Measurements from ENCODE around the gene RNU6-9.
A peak's percentile ranks its signal among the peaks of the same experiment; 100 is the strongest.

RNU6-9 gene

DNA sequence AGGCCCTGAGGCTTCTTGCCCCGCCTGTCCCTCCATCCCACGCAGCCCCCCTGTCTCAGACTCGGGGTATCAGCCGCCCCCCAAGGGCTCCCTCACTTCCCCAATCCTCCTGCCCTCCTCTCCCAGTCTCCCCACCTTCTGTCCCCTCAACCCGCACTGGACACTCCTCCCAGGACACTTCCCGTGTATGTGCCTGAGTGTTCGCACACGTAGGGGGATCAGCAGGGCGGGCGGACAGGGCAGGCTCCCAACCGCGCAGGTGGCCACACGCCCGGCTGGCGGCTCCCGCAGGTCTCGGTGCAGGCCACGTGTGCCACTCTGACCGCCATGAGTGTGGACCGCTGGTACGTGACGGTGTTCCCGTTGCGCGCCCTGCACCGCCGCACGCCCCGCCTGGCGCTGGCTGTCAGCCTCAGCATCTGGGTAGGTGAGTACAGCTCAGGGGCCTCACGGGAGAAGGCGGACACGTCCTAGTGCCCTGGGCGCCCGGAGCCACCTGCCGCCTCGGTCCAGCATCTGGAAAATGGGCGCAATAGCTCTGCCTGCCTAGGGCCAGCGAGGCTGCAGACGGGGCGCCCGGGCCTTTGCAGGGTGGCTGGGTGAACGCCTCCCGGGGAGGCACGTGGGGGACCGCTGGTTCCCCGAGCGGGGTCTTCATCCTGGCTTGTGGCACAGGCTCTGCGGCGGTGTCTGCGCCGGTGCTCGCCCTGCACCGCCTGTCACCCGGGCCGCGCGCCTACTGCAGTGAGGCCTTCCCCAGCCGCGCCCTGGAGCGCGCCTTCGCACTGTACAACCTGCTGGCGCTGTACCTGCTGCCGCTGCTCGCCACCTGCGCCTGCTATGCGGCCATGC, 26.1 kb downstream of the RNU6-9 start:
- peak; percentile 11 to 22 for ATAC-seq

DNA sequence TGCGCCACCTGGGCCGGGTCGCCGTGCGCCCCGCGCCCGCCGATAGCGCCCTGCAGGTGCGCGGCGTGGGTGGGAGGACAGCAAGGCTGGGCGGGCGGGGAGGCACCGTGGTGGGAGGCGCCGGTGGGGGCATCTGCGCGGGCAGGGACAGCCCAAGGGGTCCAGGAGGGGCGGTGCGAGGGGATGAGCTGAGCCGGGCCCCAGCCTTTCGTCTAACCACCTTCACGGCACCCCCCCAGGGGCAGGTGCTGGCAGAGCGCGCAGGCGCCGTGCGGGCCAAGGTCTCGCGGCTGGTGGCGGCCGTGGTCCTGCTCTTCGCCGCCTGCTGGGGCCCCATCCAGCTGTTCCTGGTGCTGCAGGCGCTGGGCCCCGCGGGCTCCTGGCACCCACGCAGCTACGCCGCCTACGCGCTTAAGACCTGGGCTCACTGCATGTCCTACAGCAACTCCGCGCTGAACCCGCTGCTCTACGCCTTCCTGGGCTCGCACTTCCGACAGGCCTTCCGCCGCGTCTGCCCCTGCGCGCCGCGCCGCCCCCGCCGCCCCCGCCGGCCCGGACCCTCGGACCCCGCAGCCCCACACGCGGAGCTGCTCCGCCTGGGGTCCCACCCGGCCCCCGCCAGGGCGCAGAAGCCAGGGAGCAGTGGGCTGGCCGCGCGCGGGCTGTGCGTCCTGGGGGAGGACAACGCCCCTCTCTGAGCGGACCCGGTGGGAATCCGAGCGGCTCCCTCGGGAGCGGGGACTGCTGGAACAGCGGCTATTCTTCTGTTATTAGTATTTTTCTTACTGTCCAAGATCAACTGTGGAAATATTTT, 27.0 kb downstream of the RNU6-9 start:
- peak; percentile 41 to 49 for ATAC-seq

DNA sequence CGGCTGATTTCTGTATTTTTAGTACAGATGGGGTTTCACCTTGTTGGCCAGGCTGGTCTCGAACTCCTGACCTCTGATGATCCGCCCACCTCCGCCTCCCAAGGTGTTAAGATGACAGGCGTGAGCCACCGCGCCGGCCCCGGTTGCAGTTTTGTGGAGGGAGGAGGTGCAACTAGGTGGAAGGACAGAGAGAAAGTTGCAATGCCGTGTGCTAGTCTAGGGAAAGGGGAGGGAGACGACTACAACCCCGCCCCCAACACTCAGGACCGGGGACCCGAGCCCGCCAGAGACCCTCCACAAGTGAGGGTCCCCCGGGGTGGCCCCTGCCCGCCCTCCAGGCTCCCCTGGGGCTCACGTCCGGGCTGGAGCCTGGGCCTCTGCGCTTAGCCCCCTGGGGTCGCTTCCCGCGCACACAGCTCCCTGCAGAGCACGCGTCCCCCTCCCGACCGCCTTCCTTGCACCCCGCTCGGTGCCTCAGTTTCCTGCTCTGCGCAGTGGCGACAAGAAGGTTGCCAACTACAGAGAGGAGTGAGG, 31.3 kb downstream of the RNU6-9 start:
- no peak for ATAC-seq

DNA sequence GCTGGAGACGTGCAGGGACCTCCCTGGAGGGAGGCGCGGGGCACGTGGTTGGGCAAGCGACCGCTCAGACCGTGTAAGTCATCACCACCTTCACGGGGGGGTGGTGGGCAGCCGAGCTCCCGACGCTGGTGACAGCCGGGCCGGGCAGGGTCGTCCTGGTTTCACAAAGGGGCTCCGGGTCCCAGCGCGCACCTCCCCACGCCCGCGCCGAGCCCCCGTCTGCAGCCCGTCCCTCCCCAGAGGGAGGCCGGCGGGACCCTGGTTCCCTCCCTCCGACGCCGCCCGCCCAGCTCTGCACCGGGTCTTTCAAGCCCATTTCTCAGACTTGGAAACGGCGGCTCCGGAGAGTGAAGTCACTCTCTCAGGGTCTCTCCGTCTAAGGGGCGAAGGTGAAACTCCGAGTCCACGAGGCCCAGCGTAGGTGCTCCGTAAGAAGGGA, 31.8 kb downstream of the RNU6-9 start:
- peak; percentile 63 to 72 for ATAC-seq

DNA sequence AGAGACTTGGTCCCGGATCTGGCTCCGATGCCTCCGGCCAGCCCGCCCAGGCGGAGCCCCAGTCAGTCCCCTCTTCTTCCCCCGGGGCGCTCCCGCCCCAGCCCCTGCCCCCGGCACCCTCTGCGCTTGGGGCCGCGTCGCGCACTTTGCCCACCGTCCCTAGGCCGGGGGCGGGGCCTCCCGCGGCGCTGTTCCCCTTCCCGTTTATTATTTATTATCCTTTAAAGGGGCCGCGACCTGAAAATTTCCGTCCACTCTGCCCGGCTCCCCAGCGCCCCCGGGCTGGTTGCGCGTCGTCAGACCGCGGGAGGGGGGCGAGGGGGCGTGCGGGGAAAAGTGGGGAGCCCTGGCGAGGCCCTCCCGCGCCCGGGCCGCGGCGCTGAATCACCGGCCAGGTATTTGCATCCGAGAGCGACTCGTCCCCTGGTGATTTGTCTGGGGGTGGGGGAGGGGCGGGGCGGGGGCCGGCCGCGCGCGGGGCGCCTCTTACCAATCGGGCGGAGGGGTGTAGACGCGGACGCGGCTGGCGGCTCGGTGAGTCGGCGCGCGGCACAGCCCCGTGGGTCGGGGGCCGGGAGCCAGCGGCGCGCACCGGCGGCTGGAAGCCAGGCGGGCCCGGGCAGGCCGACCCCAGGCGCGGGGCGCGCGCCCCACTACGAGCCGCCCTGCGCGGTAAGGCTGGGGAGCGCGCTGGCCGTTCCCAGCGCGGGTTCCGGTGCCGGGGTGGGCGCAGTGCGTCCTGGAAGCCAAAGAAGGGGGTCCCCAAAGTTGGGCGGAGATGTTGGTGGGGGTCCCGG, 32.4 kb downstream of the RNU6-9 start, which contains the start of gene ARID3A:
TSS of gene ARID3A (plus strand) at position 510 of the 797 bp plus-strand sequence. CDS start 3,494 bp downstream, outside the sequence.
- ATAC-seq = peak; percentile 66 to 69

DNA sequence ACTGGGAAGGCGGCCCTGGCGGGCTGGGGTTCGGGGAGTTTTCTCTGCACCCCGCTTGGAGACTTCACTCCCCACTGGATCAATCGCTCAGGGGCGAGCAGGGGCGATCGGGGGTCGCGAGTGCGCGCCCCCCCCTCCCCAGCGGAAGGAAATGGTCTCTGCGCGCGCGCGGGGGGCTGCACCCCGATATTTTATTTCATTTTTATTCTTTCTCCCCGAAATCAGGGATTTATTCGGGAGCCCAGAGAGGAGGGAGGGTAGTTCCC, 33.0 kb downstream of the RNU6-9 start:
- ATAC-seq = no peak

DNA sequence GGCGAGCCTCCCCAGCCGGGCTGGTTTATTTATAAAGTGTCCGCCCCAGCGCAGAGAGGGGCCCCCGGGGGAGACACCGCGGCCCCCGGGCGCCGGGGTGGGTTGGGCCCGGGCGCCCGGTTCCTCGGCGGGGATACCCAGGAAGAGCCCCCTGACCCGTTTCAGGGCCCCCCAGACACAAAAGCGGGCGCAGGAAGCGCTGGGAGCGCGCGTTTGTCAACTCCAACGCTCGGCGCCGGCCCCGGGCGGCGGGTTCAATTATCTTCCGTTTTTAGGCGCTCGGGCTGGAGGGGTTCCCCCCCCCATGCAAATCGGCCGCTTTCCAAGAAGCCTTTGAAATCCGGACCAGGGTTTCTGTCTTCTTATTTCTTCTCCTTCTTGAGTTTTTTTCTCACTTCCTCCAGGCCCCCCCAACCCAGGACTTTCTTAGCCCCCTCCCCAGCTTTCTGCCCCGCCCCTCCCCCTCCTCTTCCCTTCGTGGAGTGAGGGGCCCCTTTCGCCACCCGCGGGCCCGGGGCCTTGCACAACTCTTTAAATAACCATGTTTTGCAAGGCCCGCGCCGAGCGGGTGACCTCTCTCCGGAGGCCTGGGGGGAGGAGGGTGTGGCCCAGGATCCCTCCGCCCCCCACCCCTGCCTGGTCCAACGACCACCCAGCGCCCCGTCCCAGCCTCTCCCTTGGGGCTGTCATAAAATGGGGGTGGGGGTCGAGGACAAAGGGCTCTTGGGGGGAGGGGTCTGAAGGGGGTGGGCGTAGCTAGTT, 33.5 kb downstream of the RNU6-9 start:
- no peak for ATAC-seq

DNA sequence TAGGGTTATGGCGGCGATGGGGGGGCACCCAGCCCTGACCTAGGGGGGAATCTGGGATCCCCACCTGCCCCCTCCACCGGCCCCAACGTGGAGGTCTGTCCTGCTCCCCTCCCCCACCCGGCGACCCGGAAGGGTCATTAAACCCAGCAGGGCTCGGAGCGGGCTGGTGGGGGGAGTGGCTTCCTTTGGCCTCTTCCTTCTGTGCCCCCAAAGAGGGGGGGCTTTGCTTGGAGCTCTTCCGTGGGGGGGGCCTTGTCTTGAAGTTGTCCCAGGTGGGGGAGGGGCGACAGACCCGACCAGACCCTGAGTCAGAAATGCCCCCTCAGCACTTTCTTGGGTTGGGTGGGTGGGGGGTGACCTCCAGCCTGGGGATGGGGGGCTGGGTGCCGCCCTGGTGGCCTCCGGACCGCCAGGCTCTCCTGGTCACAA, 34.1 kb downstream of the RNU6-9 start:
- ATAC-seq = no peak

DNA sequence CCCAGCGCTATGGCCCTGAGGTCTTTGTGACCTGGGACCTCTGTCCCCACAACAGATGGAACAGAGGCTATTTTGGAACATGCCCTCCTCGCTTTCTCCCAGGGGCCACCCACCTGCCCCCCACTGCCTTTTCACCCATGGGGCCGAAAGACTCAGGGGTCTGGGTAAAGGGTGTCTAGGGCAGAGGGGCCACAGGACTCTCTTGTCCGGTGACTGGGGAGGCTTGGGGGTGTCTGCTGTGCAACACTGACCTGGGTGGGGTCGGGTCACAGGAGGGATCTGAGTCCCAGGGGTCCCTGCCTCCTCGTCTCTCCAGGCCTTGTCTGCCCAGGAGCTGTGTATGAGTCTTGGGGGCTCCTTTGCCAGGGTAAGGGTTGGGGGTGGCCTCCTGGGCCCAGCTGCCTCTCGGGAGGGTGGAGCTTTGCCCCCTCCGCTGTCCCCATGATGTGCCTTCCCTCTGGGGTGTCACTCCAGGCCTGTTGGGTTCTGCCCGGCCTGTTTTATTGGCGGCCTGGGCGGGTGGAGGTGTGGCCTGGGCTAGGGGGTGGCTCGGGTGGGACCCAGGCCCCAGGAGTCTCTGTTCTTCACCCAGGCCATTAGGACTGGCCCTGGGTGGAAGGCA, 34.6 kb downstream of the RNU6-9 start:
- ATAC-seq = no peak

DNA sequence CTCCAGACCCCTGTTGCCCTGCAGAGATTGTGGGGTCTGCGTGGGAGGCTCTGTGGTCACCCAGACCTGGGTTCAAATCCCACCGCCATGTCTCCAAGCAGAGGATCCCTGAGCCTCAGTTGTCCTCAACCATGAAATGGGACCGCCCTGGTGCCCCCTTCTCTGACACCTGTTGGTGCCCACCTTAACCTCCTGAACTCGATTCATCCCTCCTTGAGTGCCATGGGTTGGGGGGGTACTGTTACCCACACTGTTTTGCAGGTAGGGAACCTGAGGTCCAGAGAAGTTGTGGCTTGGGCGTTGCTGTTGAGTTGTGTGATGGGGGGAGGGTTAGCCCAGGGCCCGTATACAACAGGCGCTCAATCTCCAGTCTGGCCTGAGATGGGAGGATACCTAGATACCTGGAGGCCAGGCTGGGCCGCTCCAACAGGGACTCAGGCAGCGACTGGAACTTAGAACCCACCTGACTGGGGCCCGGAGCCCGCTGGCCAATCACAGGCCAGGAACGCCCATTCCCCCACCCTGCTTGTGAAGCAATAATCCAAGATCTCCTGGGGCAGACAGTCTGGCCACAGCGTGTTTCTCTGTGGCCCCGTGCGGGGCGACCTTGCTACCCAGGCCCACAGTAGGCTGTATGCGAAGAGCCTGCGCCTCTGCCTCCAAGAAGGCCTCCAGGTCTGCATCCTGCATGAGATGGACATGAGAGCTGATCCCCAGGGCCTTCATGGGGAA, 35.4 kb downstream of the RNU6-9 start:
- no peak for ATAC-seq

DNA sequence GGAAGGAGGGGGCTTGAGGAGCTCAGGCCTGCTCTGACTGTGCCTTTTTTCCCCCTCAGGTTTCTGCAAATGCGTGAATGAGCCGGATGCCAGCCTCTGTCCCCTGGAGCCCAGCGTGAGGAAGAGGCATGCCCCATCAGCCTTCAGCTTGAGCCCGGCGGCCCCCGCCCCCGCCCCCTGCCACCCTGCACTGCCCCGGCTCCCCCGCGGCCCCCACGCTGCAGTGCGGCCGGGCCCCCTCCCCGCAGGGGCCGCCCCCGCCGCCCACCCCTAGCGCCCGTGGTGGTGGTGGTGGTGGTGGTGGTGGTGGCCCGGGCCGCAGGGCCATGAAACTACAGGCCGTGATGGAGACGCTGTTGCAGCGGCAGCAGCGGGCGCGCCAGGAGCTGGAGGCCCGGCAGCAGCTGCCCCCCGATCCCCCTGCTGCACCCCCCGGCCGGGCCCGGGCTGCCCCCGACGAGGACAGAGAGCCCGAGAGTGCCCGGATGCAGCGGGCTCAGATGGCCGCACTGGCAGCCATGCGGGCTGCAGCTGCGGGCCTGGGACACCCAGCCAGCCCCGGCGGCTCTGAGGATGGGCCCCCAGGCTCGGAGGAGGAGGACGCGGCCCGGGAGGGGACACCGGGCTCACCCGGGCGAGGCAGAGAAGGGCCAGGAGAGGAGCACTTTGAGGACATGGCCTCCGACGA, 36.1 kb downstream of the RNU6-9 start:
- no peak for ATAC-seq

DNA sequence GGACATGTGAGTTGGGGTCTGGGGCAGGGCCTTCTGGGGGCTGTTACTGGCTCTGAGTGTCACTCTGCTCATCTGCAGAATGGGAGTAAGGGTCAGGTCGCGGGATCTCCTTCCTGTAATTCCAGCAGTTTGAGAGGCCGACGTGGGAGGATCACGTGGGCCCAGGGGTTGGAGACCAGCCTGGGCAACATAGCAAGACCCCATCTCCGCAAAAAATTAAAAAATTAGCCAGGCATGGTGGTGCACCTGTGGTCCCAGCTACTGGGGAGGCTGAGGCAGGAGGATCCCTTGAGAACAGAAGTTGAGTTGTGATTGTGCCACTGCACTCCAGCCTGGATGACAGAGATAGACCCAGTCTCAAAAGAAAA, 36.6 kb downstream of the RNU6-9 start:
- ATAC-seq = no peak

DNA sequence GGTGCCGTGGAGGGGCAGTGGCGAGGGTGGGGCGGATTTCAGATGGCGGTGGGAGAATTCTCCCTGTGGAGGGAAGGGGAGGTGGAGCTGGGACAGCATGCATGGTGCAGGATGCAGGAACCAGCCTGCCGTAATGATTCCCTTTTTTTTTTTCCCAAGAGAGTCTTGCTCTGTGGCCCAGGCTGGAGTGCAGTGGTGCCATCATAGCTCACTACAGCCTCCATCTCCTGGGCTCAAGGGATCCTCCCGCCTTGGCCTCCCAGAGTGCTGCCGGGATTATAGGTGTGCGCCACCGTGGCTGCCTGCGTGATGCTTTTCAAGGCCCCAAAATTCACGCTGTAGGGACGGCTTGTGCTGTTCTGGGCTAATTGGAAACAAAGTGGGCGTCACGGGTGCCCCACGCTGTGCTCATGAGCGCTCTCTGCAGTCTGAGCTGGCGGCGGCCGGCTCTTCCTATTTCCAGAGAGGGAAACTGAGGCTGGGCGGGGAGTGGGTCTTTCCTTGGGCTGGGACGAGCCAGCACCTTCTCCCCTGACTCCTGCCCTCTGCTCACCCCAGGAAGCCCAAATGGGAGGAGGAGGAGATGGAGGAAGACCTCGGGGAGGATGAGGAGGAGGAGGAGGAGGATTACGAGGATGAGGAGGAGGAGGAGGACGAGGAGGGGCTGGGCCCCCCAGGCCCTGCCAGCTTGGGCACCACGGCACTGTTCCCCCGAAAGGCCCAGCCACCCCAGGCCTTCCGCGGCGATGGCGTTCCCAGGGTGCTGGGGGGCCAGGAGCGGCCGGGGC, 38.8 kb downstream of the RNU6-9 start:
- ATAC-seq = no peak

DNA sequence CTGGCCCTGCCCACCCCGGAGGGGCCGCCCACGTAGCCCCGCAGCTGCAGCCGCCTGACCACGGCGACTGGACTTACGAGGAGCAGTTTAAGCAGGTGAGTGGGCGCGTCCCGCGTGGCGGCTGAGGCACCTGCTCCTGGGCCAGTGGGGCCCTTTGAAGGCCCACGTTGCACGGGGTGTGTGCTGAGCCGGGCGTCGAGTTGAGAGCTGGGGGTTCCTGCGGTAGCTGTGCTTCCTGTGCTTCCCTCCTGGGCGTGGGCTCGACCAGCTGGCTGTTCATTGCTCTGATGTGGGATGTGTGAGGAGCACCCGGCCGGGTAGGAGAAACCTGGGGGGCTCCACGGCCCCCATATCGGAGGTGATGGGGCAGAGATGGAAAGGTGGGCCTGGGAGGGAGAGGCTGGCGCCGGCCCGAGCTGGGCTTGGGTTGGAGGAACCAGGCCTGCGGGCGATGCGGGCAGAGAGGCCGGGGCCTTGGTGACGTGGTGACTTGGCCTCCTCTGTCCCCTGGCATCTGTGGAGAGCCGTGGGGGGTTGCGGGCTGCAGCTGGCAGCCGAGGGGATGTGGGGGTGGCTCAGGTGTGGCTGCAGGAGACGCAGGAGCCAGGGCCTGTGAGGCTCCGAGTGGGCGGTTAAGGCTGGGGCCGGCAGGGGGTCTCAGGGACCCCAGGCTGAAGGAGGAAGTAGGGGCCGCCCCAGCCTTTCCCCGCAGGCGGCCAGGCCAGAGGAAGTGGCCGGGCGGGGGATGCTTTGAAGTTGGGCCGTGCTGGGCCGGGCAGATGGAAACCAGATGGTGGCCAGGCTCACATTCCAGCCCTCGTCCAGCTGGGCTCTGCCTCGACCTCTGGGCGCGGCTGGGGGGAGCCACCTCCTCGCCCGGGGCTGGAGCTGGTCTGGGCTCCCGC, 39.6 kb downstream of the RNU6-9 start:
- ATAC-seq = peak; percentile 41 to 43

DNA sequence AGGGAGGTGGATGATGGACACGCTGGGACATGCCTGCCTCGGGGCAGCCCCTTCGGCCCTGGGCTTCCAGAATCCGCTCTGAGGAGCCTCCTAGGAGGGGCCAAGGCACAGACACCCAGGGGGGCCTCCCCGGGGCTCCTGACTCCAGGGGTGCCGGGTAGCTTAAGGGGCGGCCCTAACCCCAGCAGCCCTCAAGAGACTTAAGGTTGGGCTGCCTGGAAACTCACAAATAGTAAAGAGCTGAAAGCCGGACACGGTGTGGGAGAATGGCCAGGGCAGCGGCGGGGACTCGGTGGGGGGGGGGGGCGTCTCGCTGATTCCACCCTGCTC, 40.2 kb downstream of the RNU6-9 start:
- no peak for ATAC-seq

DNA sequence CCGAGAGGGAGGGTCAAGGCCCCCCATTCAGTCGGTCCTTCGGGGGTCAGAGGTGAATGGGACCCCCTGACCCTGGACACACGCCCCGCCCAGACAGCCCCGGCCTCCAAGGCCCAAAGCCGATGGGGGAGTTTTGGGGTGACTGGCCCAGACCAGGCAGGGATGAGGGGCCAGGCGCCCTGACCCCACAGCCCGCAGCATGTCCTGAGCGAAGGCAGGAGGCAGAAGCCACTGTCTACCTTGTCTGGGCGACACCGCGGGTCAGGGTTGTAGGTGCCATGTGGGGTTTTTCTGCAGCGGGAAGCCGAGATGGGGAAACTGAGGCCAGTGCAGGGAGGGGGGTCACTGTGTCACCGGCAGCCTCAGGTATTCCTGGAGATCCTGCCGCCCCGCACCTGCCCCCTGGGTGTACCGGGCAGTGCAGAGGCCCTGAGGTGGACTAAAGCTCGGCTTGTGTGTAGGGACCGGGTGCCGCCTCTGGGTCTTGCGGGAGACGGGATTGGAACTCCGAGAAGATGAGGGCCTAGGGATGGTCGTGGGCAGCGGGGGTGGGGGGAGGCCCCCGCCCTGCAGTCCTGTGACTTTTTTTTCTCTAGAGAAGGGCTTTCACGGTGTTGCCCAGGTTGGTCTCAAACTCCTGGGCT, 41.0 kb downstream of the RNU6-9 start:
- ATAC-seq = no peak

DNA sequence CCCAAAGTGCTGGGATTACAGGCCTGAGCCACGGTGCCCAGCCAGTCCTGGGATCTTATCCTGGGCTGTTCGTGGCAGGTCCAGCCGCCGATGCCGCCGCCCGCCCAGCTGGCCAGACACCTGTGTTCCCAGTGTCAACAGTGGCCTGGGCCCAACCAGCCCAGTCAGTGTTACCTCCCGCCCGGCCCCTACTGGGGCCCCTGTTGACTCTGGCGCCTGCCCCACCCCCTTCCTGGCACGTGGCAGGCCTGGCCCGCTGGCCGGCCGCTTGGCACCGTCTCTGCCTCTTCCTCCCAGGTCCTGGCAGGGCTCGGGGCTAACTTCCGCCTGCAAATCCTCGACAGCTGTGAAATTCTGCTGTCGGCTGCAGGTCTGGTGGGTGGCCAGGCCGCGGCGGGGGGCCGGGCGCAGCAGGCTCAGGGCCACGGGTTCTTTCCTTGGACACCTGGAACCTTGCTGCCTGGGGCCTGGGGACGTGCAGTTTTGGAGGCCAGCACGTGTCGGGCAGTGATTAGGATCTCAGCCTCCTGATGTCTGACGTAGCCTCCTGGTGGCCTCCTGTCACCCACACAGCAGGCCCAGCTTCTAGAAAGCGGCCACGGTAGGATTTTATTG, 41.7 kb downstream of the RNU6-9 start:
- no peak for ATAC-seq

DNA sequence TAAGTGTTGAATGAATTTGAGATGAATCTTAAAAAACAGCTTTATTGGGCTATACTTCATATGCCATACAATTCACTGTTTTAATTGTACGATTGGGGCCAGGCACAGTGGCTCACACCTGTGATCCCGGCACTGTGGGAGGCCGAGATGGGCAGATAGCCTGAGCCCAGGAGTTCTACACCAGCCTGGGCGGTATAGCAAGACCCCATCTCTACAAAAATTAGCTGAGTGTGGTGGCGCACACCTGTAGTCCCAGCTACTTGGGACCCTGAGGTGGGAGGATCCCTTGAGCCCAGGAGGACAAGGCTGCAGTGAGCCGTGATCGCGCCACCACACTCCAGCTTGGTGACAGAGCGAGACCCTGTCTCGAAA, 42.9 kb downstream of the RNU6-9 start:
- ATAC-seq = no peak
